Calu3 (cell line): Measurements from ENCODE around the gene SLC41A3. TPM values are rescaled to one million over a fixed set of nuclear protein-coding genes. Genes with fewer than 3 reads are reported as not detected.

Experiments used
- BruUV-seq: library from RNA; stranded (reverse); fragments of 400-500 nt; replicated peaks from 2 replicates; lab custom pipeline; 2021; lab: Mats Ljungman, UMichigan
- CTCF ChIA-PET: fragments of 300-600 bp; sonication (Branson Sonifier 250); formaldehyde crosslinking; loops from one replicate; lab custom pipeline; 2022; ENCODE audit warnings: antibody characterized with exemption; lab: Charles Lee
- DNase-seq: peaks from one replicate; pipeline ENCODE4 v3.0.0; 2022
- H3K27ac Mint-ChIP-seq: one replicate; pipeline ENCODE4 v1.8.0; 2022; ENCODE audit warnings: mixed read lengths; ENCODE audit not compliant: unreplicated experiment
- H3K27me3 Mint-ChIP-seq: one replicate; pipeline ENCODE4 v1.8.0; 2022; ENCODE audit warnings: mixed read lengths; ENCODE audit not compliant: unreplicated experiment
- H3K36me3 Mint-ChIP-seq: one replicate; pipeline ENCODE4 v1.8.0; 2022; ENCODE audit warnings: mild to moderate bottlenecking, moderate library complexity, mixed read lengths; ENCODE audit not compliant: insufficient read depth, unreplicated experiment
- H3K4me1 Mint-ChIP-seq: one replicate; pipeline ENCODE4 v1.8.0; 2022; ENCODE audit warnings: mild to moderate bottlenecking, low read depth, mixed read lengths; ENCODE audit not compliant: unreplicated experiment
- H3K4me3 Mint-ChIP-seq: one replicate; pipeline ENCODE4 v1.8.0; 2022; ENCODE audit warnings: mild to moderate bottlenecking, low read depth, moderate library complexity, mixed read lengths; ENCODE audit not compliant: unreplicated experiment
- H3K9me3 Mint-ChIP-seq: one replicate; pipeline ENCODE4 v1.8.0; 2022; ENCODE audit warnings: low read depth, mixed read lengths; ENCODE audit not compliant: unreplicated experiment
- CTCF ChIP-seq: fragments of 200-600 bp; IDR thresholded peaks from one replicate; pipeline ENCODE4 v1.8.0; 2022; ENCODE audit warnings: antibody characterized with exemption; ENCODE audit not compliant: unreplicated experiment
- intact Hi-C: fragments of 100-400 bp; cut with micrococcal nuclease; formaldehyde crosslinking; loops from one replicate; pipeline ENCODE4 v1.10.0; 2022; ENCODE audit not compliant: unreplicated experiment
- total RNA-seq: library from RNA; stranded (reverse); gene quantifications from 2 replicates; pipeline ENCODE4 v1.2.3, GENCODE V29; 2022

SLC41A3 gene
- total RNA-seq, 1 experiment from 2014 or later: 101 TPM

GRCh38 chr3:126031981-126032471, 51.9 kb downstream of the SLC41A3 start:
- BruUV-seq: no TSS peak
- intact Hi-C loops: no loop called here
- H3K36me3 Mint-ChIP-seq: peaks cover 4% of the 10 kb centered on the region
- no peaks in the 10 kb centered on the region for H3K27me3 Mint-ChIP-seq
- no peak overlapping the region for H3K27ac Mint-ChIP-seq
- H3K4me3 Mint-ChIP-seq: no peak overlapping the region
- H3K9me3 Mint-ChIP-seq: peaks cover 7% of the 10 kb centered on the region
- TF ChIP-seq CTCF: no peak
- CTCF ChIA-PET: no interaction called here
- H3K4me1 Mint-ChIP-seq: peaks cover 9% of the 10 kb centered on the region
- no peak for DNase-seq

DNA sequence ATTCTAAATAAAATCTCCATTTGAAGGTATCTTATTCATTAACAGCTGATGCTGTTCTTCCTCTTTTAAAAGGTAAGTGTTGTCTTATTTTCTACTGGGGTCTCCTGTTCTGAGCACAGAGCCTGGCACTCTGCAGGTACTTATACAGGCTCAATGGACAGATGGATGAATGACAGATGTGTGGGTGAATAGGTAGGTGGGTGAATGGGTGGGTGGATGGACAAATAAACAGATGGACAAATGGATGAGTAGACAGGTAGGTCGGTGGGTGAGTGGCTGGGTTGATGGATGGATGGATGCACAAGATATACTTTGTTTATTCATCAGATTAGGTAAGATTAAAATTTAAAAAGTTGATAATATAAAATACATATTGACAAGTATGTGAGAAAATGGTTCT, 53.5 kb downstream of the SLC41A3 start:
- H3K27me3 Mint-ChIP-seq: no peaks in the 10 kb centered on the region
- H3K9me3 Mint-ChIP-seq: peaks cover 7% of the 10 kb centered on the region
- peaks cover 9% of the 10 kb centered on the region for H3K4me1 Mint-ChIP-seq
- DNase-seq: no peak
- no peak overlapping the region for H3K27ac Mint-ChIP-seq
- TF ChIP-seq CTCF: no peak
- intact Hi-C loops: no loop called here
- H3K36me3 Mint-ChIP-seq: peaks cover 9% of the 10 kb centered on the region
- CTCF ChIA-PET: no interaction called here
- H3K4me3 Mint-ChIP-seq: no peak overlapping the region
- BruUV-seq: no TSS peak

DNA sequence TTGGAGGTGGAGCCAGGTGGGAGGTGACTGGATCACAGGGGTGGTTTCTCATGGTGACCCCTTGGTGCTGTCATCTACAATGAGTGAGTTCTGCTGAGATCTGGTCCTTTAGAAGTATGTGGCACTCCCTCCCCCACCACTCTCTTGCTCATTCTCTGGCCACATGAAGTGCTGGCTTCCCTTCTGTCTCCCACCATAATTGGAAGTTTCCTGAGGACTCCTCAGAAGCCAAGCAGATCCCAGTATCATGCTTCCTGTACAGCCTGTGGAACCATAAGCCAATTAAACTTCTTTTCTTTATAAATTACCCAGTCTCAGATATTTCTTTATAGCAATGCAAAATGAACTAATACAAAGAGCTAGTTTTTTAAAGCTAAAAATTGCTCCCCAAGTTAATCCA, 54.7 kb downstream of the SLC41A3 start:
- no peak overlapping the region for H3K27ac Mint-ChIP-seq
- no peak overlapping the region for H3K4me3 Mint-ChIP-seq
- H3K27me3 Mint-ChIP-seq: no peaks in the 10 kb centered on the region
- intact Hi-C loops: no loop called here
- no peak for DNase-seq
- TF ChIP-seq CTCF: no peak
- peaks cover 7% of the 10 kb centered on the region for H3K9me3 Mint-ChIP-seq
- CTCF ChIA-PET: interaction anchor here (0.7 kb wide), 1 partner anchor 11 kb away, joined by 6 read pairs; no protein-coding TSS in a partner anchor
- no TSS peak for BruUV-seq
- H3K36me3 Mint-ChIP-seq: peaks cover 9% of the 10 kb centered on the region
- no peaks in the 10 kb centered on the region for H3K4me1 Mint-ChIP-seq

DNA sequence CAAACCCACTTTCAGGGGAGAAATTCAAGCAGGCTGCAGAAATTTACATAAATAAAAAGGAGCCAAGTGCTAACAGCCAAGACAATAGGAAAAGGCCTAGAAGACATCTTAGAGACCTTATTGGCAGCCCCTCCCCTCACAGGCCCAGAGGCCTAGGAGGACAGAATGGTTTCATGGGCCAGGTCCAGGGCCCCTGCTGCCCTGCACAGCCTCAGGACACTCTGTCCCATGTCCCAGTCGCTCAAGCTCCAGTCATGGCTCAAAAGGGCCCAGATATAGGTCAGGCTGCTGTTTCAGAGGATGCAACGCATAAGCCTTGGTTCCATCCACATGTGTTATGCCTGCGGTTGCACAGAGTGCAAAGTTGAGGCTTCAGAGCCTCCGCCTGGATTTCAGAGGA, 55.8 kb downstream of the SLC41A3 start:
- Mint-ChIP-seq H3K4me1 (no peaks in the 10 kb centered on the region), H3K27me3 (no peaks in the 10 kb centered on the region), H3K9me3 (peaks cover 7% of the 10 kb centered on the region), H3K4me3 (no peak overlapping the region), H3K36me3 (peaks cover 9% of the 10 kb centered on the region), H3K27ac (no peak overlapping the region)
- no peak for TF ChIP-seq CTCF
- no TSS peak for BruUV-seq
- CTCF ChIA-PET: no interaction called here
- no peak for DNase-seq
- intact Hi-C loops: no loop called here
